ENCODE data around the gene LILRB2. TPM values are rescaled to one million over a fixed set of nuclear protein-coding genes. Genes with fewer than 3 reads are reported as not detected.
"Not testable (repeated sequence)": the region's sequence is repeated elsewhere in the genome, so short reads cannot be mapped to it uniquely, and the experiment has no call there.

The LILRB2 gene
- total RNA-seq, 1 experiment from 2014 or later, result not detected

DNA sequence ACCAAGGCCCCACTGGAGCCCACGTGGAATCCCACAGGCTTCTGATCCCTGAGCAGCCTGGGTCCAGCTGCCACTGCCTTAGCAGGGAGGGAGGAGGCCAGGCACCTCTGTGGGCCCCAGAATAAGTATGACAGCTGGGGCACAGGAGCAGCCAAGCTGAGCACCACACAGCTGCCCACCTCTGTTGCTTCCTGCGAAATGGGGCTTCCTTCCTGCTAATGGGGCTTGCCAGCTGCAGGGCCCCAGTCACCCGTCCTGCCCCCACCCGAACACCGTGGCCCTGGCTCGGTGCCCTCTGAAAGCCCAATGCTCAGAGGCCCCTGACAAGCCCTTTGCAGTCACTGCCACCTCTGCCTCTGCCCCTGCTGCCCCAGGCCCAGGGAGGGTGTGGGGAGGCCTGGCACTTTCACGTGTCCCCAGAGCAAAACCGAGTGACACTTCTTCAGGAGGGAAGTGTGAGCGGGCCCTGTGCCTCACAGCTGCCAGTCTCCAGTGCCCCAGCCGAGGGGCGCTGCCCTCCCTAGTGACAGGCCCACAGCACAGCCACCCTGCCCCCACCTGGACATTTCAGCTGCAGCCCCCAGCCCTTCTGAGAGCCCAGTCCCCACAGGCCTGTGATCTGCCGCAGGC, 4.6 kb upstream of the LILRB2 start:
- WGBS (ENCODE audit: extremely low coverage, insufficient read length, low lambda C conversion rate), result no CpG with 5 or more reads among the region's 12 CpGs

More for the DNA sequence above, 4.6 kb upstream of the LILRB2 start:
- H4K20me1 ChIP-seq (ENCODE audit: control insufficient read depth, insufficient read depth, insufficient read length); H3K27me3 ChIP-seq (ENCODE audit: insufficient read depth, low read length); H3K14ac ChIP-seq (ENCODE audit: insufficient read depth, low read length); H3K36me3 Mint-ChIP-seq (ENCODE audit: insufficient read depth in 1 of 3, low read depth in 3 of 3); H3K18ac ChIP-seq (ENCODE audit: insufficient read length, low read depth, low read length); H4K8ac ChIP-seq (replicated peaks; ENCODE audit: insufficient read length, low read depth, low read length); H2AFZ ChIP-seq (ENCODE audit: low read length); H2BK5ac ChIP-seq (ENCODE audit: insufficient read length, low read length); H3K4ac ChIP-seq (ENCODE audit: low read depth, low read length); H3K4me3 Mint-ChIP-seq; H3K23ac ChIP-seq (ENCODE audit: insufficient read length, low read depth, low read length); H3K27ac Mint-ChIP-seq; H3T11ph ChIP-seq (ENCODE audit: low read length); H4K5ac ChIP-seq (ENCODE audit: insufficient read length, low read depth, low read length); H2BK120ac ChIP-seq (ENCODE audit: low read depth, low read length, poor library complexity, severe bottlenecking); H3K4me2 ChIP-seq (ENCODE audit: insufficient read depth, insufficient read length, low read length); H3K9me3 ChIP-seq (ENCODE audit: control insufficient read depth, low read depth, low read length); H3K4me1 ChIP-seq (ENCODE audit: insufficient read depth, low read length); H4K91ac ChIP-seq (ENCODE audit: insufficient read length, low read depth, low read length); H3K79me2 ChIP-seq (ENCODE audit: insufficient read depth, low read length); H2BK20ac ChIP-seq (ENCODE audit: low read depth, low read length, poor library complexity, severe bottlenecking); H2BK15ac ChIP-seq (ENCODE audit: low read depth, low read length); H3K23me2 ChIP-seq (ENCODE audit: insufficient read length, low read depth, low read length, poor library complexity, severe bottlenecking); H2BK12ac ChIP-seq (ENCODE audit: insufficient read length, low read depth, low read length); H2AK5ac ChIP-seq (ENCODE audit: insufficient read length, low read length); H3K27ac ChIP-seq (ENCODE audit: insufficient read length, low read depth, low read length); DNase-seq; H3K56ac ChIP-seq (ENCODE audit: insufficient read length, low read depth, low read length); H3K9ac ChIP-seq (ENCODE audit: extremely low read depth, insufficient read length, low read length); H3K79me1 ChIP-seq (ENCODE audit: insufficient read depth, low read depth, low read length, poor library complexity, severe bottlenecking): not testable (repeated sequence)
- H3K27me3 Mint-ChIP-seq (ENCODE audit: low read depth), result peaks cover 38% of the 10 kb centered on the region
- peaks cover 0 to 68% of the 10 kb centered on the region in 2 experiments; a peak in 2 of 5 replicates for H3K9me3 Mint-ChIP-seq
- peaks cover 0 to 13% of the 10 kb centered on the region in 2 experiments; a peak in 2 of 4 replicates for H3K4me1 Mint-ChIP-seq
